Esophagus muscularis mucosa (tissue), 3 donors: ENCODE measurements around the gene BAIAP2L1.

Source experiments
- CTCF ChIP-seq, 3 experiments: fragments of 200-600 bp in 2 of 3; fragments of 450-650 bp in 1 of 3; sonication (generic) in 2 of 3; IDR thresholded peaks; one replicate each; pipeline ENCODE4 v1.5.1; 2017 to 2019; ENCODE audit warnings: antibody characterized with exemption in 3 of 3, mild to moderate bottlenecking in 2 of 3, moderate library complexity in 1 of 3
- POLR2A ChIP-seq: fragments of 450-650 bp; IDR thresholded peaks from one replicate; pipeline ENCODE4 v1.6.1; 2017; ENCODE audit warnings: antibody characterized with exemption, moderate library complexity, mild to moderate bottlenecking, low read depth

- TF ChIP-seq POLR2A (no peak), CTCF (IDR thresholded peaks at IDR 0.05) (no peak)
Observed at GRCh38 chr7:98281757-98282606, 118.9 kb downstream of the BAIAP2L1 start.
